ENCODE measurements around the gene USO1.

Gene USO1

GRCh38 chr4:75705198-75705977 is 19.0 kb upstream of the USO1 start:
- Histone ChIP-seq H2AFZ (ENCODE audit: low read depth, low read length) (no peak overlapping the region), H3K4me2 (ENCODE audit: low read length) (no peak overlapping the region), H3K79me2 (ENCODE audit: low read length) (no peaks in the 10 kb centered on the region), H3K9ac (ENCODE audit: low read length) (no peak overlapping the region), H3K9me3 (ENCODE audit: insufficient read depth, low read length) (no peaks in the 10 kb centered on the region), H3K27ac (ENCODE audit: low read length) (no peak overlapping the region), H4K20me1 (ENCODE audit: insufficient read depth, low read length) (no peaks in the 10 kb centered on the region), H3K4me3 (ENCODE audit: low read length) (no peak overlapping the region), H3K4me1 (ENCODE audit: low read length) (peaks cover 4% of the 10 kb centered on the region; the same call in 1 of the 2 replicates), H3K36me3 (replicated peaks; ENCODE audit: low read depth, low read length) (no peaks in the 10 kb centered on the region), H3K27me3 (ENCODE audit: low read depth, low read length) (no peaks in the 10 kb centered on the region)
- TF ChIP-seq CTCF (IDR thresholded peaks at IDR 0.05; ENCODE audit: low read depth, low read length) (no peak), EZH2phosphoT487 (IDR thresholded peaks at IDR 0.05; ENCODE audit: low read depth) (no peak)

GRCh38 chr4:75708218-75708691 is 16.1 kb upstream of the USO1 start:
- H3K4me3 ChIP-seq (ENCODE audit: low read length), result no peak overlapping the region
- no peak overlapping the region for H3K9ac ChIP-seq (ENCODE audit: low read length)
- H3K4me1 ChIP-seq (ENCODE audit: low read length), result peaks cover 4% of the 10 kb centered on the region; the same call in 1 of the 2 replicates
- no peaks in the 10 kb centered on the region for H3K79me2 ChIP-seq (ENCODE audit: low read length)
- peak overlapping the region; percentile 30; the same call in 1 of the 2 replicates for H3K4me2 ChIP-seq (ENCODE audit: low read length)
- no peak overlapping the region for H2AFZ ChIP-seq (ENCODE audit: low read depth, low read length)
- no peak overlapping the region for H3K27ac ChIP-seq (ENCODE audit: low read length)
- H3K36me3 ChIP-seq (replicated peaks; ENCODE audit: low read depth, low read length), result no peaks in the 10 kb centered on the region
- no peaks in the 10 kb centered on the region for H4K20me1 ChIP-seq (ENCODE audit: insufficient read depth, low read length)
- TF ChIP-seq EZH2phosphoT487 (IDR thresholded peaks at IDR 0.05; ENCODE audit: low read depth), result no peak
- peak; percentile 65 for TF ChIP-seq CTCF (IDR thresholded peaks at IDR 0.05; ENCODE audit: low read depth, low read length)
- H3K9me3 ChIP-seq (ENCODE audit: insufficient read depth, low read length), result no peaks in the 10 kb centered on the region
- H3K27me3 ChIP-seq (ENCODE audit: low read depth, low read length), result no peaks in the 10 kb centered on the region

GRCh38 chr4:75710246-75710645 is 14.1 kb upstream of the USO1 start:
- Histone ChIP-seq H3K36me3 (replicated peaks; ENCODE audit: low read depth, low read length) (no peaks in the 10 kb centered on the region), H3K27ac (ENCODE audit: low read length) (no peak overlapping the region), H3K79me2 (ENCODE audit: low read length) (no peaks in the 10 kb centered on the region), H2AFZ (ENCODE audit: low read depth, low read length) (no peak overlapping the region), H3K27me3 (ENCODE audit: low read depth, low read length) (no peaks in the 10 kb centered on the region), H4K20me1 (ENCODE audit: insufficient read depth, low read length) (no peaks in the 10 kb centered on the region), H3K4me2 (ENCODE audit: low read length) (no peak overlapping the region), H3K4me3 (ENCODE audit: low read length) (no peak overlapping the region), H3K4me1 (ENCODE audit: low read length) (peaks cover 8% of the 10 kb centered on the region), H3K9ac (ENCODE audit: low read length) (no peak overlapping the region), H3K9me3 (ENCODE audit: insufficient read depth, low read length) (no peaks in the 10 kb centered on the region)
- no peak for TF ChIP-seq EZH2phosphoT487 (IDR thresholded peaks at IDR 0.05; ENCODE audit: low read depth)
- no peak for TF ChIP-seq CTCF (IDR thresholded peaks at IDR 0.05; ENCODE audit: low read depth, low read length)

GRCh38 chr4:75714011-75714410 is 10.4 kb upstream of the USO1 start:
- Histone ChIP-seq H3K4me1 (ENCODE audit: low read length) (peaks cover 7% of the 10 kb centered on the region), H3K9me3 (ENCODE audit: insufficient read depth, low read length) (no peaks in the 10 kb centered on the region), H3K4me2 (ENCODE audit: low read length) (no peak overlapping the region), H2AFZ (ENCODE audit: low read depth, low read length) (no peak overlapping the region), H4K20me1 (ENCODE audit: insufficient read depth, low read length) (no peaks in the 10 kb centered on the region), H3K79me2 (ENCODE audit: low read length) (no peaks in the 10 kb centered on the region), H3K27me3 (ENCODE audit: low read depth, low read length) (no peaks in the 10 kb centered on the region), H3K36me3 (replicated peaks; ENCODE audit: low read depth, low read length) (no peaks in the 10 kb centered on the region), H3K27ac (ENCODE audit: low read length) (no peak overlapping the region), H3K4me3 (ENCODE audit: low read length) (no peak overlapping the region), H3K9ac (ENCODE audit: low read length) (no peak overlapping the region)
- no peak for TF ChIP-seq CTCF (IDR thresholded peaks at IDR 0.05; ENCODE audit: low read depth, low read length)
- TF ChIP-seq EZH2phosphoT487 (IDR thresholded peaks at IDR 0.05; ENCODE audit: low read depth), result no peak
